Stimulated activated CD4-positive, alpha-beta T cell treated with anti-CD3 and anti-CD28 coated beads, Interleukin-1b, Interleukin-23, amount 100 ng/mL, for 24 hours (primary cell): ENCODE data around the gene IFNAR1.

Source experiments
- DNase-seq, 4 experiments: peaks; one replicate each; pipeline ENCODE4 v3.0.0-alpha.2; 2020; ENCODE audit warnings: low read depth in 4 of 4, low spot score in 1 of 4

Gene IFNAR1

DNA sequence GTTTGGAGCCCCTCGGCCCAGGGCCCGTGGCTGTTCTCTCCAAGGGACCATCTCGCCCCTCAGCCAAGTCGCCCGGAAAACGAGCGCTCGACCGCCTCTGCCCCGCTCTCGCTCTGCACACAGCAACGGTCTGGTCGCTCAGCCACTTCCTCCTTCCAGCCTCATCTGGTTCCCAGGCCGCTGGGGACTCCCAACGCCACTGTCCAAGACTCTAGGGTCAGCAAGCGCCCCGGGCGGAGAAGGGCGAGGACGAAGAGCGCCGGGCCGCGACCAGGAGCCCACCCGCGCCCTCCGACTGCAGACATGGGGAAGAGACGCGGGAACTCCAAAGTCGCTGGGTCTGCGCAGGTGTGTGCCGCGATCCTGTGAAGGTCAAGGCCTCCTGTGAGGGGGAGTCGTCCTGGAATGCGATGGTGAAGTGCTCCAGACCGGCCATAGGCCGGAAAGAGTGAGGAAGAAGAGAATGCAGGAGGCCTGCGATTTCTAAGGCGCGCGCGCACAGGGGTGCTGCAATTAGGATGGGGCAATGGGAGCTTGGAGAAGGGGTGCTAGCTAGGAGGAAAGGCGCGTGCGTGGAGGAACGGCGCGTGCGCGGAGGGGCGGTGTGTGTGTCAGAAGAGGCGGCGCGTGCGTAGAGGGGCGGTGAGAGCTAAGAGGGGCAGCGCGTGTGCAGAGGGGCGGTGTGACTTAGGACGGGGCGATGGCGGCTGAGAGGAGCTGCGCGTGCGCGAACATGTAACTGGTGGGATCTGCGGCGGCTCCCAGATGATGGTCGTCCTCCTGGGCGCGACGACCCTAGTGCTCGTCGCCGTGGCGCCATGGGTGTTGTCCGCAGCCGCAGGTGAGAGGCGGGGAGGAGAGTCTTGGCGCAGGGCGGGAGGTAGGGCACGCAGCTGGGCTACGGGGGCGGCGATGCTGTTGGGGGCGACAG lies at the start of gene IFNAR1:
Gene IFNAR1, plus strand, starts transcription at position 680 of the 931 bp plus-strand sequence. Its CDS starts 86 bp downstream, at position 766.
- peak; percentile 97 to 99 (median 98) for DNase-seq

DNA sequence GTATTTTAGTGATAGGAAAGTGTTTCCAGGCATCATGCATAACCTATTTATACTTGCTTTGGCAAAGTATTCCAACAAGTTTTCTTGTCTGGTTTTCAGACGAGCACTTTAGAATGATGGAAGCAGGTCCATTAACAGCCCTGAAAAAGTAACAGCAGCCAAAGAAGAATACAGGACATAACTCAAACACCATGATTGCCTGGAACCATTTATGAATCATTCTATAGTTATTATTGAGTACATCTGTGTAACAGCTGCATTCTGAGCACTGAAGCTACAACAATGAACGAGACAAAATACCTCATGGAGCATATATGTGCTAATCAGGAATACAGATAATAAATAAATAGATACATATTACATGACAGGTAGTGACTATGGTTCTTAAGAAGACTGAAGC lies 46.0 kb upstream of the IFNAR1 start:
- no peak for DNase-seq

DNA sequence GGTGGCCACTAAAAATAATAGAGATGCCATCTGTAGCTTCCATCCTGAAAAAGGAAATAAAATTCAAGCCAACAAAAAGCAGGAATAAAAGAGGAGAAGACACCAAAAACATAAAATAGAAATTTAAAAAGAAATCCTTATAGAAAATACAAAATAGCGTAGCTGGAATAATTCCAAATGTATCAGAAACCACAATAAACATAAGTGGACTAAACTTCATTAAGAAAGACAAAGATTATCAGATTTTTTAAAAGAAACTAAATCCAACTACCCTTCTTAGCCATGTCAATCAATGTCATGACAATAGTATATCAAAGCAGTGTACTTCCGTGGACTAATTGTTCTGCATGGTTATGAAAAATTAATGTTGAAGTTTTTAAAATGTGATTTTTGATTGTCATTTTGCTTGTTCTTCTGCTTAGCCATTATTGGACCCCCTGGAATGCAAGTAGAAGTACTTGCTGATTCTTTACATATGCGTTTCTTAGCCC lies 45.4 kb upstream of the IFNAR1 start:
- no peak for DNase-seq

DNA sequence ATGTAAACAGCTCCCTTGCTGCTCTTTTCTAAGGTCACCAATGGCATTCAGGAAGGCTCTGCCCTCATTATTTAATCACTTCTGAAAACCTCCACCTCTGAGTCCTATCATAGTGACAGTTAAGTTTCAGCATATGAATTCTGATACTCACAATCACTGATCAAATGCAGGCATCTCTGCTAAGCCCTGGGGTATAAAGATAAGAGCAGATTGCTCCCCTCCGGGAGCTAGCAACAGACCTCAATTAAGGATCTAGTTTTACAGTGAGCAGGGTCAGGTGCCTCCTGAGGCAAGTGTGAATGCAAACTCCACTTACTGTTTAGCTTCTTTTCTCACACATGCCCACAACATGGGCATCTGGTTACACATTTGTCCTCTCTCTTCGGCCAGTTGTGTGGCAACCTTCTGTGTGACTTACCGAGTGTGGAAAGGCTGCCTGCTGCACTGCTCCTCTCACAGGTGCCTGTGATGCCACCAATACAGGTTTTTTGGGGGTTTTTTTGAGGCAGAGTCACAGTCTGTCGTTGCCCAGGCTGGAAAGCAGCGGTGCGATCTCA lies 43.6 kb upstream of the IFNAR1 start:
- DNase-seq, result no peak

DNA sequence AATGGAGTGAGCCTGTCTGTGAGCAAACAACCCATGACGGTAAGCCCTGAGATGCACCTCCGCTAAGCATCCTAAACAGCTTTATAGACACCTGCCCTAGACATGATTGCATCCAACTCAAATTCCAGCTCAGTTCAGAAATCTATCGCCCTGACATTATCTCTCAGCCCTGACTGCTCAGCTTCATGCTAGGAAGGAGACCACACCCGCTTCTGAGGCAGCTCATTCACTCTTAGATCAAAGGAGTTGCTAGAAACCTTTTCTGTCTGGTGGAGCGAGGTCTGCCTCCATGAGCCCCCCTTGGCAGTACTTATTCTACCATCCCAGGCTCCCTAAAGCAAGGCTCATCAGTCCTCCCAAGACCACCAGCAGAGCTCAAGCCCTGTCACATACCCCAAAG lies 41.6 kb upstream of the IFNAR1 start:
- DNase-seq, result no peak

DNA sequence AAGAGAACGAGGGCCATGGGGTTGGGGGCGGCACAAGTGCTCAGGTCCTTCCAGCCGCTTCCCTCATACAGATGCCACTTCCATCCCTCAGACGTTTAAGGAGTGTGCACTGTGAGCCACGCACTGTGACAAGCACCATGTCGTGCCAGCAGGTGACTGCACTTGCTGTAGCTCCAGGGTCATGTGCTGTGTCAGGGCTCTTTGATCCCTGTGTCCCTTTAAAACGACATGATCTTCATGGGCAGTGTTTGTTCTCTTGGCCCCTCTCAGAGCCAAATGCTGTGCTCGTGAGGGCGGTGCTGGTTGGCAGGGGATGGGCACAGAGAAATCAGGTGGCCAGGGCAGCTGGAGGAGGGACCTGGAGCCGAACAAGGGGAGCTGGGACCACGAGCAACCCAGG lies 38.7 kb upstream of the IFNAR1 start:
- no peak for DNase-seq

DNA sequence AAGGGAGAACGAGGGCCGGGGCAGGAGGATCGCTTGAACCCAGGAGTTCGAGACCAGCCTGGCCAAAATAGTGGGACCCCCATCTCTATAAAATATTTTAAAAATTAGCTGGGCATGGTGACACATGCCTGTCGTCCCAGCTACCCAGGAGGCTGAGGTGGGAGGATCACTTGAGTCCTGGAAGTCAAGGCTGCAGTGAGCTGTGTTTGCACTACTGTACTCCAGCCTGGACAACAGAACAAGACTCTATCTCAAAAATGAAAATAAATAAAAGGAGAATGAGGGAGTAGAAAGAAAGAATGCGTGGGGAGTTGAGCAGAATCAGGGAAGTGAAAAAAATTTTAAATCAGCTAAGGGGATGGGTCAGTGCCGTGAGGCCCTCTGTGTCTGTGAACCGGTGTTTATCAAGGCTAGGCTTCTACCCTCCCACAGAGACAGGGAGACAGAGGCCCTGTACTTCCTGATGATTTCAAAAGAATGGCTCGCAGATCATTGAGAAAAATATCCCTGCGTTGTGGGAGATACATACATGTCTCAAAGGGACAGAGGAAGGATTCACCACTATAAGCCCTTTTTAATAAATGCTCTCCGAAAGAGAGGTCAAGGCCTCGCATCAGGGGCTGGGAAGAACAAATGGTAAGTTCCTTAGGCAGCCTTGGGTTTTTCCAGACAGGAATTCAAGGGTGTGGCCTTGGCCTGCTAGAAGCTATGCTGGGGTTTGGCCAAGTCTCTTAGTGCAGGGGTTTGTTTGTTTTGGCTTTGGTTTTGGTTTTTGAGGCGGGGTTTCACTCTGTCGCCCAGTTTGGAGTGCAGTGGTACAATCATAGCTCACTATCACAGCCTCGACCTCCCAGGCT lies 37.9 kb upstream of the IFNAR1 start:
- no peak for DNase-seq

DNA sequence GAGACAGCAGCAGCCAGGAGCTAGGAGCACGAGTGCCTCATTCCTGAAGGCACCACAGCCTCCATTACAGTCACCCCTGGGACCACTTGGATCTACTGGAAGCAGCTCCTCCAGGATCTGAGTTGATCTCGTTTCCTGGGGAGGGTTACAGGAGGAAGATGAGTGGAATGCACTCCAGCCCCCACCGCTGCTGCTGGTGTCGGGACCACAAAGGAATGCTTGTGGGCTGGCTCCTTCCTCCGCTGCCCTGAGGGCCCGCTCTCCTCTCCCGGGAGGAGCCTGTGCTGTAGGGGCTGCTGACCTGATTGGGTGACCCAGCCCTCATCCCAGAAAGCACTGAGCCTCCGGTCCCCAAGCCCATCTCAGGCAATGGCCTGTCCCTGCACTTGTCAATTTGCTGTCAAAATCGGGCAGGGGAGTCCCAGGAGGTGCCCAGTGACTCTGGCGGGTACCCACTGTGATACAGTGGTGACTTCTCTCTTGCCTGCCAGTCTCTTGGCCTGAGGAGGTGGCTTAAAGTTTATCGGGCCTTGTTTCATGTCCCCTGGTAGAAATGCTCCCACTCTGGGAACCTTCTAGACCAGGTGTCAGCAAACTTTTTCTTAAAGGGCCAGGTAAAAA lies 35.5 kb upstream of the IFNAR1 start:
- no peak for DNase-seq

DNA sequence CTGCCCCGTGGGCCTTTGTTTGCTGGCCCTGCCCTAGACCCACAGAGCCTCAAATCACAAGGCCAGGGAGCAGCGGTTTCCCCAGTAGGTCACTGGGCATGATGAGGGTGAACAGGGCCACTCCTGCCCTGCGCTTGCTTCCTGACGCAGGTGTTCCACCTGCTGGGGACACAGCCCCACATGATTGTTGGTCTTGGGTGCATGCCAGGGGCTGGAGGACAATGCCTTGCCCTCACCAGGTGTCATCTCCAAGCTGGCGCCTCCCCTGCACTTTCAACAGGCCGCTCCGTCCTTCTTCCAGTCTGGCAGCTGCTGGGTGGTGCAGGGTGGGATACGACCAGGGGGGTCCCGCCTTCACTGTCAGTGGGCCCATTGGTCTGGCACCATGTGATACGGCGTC lies 34.3 kb upstream of the IFNAR1 start:
- DNase-seq, result no peak

DNA sequence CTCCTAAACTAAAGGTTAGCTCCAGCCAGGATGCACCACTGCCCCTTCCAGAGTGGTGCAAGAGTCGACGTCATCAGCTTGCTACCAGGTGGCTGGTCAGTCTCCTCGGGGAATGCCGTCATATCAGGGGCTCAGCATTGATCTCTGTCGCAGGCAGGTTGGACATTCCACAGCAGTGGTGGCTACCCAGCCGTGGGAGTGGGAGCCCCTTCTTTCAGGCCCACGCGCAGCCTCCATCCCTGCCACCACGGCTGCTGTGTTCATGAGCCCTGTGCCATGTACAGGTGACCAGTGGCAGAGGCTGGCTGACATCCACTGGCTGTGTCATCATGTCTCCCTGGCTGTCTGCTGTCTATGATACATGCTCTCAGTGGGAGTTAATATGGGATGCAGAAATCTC lies 33.1 kb upstream of the IFNAR1 start:
- no peak for DNase-seq

DNA sequence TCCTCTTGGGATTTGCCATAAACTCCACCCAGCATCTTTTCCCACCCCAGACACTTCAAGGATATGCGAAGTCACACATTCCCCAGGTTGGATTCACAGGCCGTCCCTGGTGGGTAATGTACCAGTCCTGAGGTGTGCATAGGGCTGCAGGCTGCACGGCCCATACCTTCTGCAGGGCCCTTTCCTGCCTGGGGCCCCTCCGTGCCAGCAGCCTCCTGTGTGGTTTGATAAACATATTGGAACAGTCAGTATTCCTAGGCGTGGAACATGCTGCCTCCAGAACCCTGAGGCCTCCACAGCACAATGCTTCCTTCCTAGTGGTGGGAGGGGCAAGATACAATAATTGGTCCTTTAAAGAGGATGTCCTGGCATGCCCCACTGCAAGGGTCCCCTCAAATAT lies 32.0 kb upstream of the IFNAR1 start:
- no peak for DNase-seq

DNA sequence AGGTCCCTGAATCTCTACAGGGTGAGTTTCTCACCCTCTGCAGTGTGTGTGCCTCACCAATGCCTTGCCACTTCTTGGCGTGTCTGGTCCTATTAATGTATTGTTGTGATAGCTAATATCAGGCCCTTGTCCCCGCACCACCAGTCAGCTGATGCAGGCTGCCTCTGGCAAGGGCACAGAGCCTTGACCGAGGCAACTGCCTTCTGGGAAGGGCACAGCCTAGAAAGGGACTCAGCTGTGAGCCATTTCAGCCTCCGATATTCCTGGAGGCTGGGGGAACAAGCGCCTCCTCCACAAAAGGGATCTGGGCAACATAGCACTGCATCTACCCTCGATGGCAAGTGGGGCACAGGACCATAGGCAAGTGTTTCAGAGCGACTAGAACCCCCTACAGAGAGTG lies 31.6 kb upstream of the IFNAR1 start:
- no peak for DNase-seq

DNA sequence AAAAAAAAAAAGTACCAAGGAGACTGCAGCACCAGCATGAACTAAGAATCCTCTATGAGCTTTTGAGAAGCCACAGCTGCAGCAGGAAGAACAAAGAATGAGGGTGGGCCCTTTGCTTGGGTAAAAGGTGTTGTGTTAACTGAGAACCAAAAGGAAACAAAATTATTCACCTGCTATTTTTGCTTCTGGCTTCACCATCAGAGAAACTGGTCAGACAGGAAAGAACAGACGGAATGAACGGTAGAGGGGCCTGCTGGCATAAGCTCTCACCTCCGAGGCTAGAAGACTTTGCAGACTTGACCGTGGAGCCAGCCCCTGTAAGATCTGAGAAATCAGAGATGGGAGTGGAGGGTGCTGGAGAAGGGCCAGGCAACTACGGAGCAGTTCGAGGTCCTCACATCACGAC lies 31.0 kb upstream of the IFNAR1 start:
- DNase-seq, result no peak

DNA sequence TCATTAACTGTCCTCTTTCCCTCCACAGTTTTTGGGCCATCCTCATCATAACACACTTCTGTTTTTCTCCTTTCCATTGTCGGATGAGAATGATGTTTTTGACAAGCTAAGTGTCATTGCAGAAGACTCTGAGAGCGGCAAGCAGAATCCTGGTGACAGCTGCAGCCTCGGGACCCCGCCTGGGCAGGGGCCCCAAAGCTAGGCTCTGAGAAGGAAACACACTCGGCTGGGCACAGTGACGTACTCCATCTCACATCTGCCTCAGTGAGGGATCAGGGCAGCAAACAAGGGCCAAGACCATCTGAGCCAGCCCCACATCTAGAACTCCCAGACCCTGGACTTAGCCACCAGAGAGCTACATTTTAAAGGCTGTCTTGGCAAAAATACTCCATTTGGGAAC lies 28.6 kb upstream of the IFNAR1 start:
- no peak for DNase-seq

DNA sequence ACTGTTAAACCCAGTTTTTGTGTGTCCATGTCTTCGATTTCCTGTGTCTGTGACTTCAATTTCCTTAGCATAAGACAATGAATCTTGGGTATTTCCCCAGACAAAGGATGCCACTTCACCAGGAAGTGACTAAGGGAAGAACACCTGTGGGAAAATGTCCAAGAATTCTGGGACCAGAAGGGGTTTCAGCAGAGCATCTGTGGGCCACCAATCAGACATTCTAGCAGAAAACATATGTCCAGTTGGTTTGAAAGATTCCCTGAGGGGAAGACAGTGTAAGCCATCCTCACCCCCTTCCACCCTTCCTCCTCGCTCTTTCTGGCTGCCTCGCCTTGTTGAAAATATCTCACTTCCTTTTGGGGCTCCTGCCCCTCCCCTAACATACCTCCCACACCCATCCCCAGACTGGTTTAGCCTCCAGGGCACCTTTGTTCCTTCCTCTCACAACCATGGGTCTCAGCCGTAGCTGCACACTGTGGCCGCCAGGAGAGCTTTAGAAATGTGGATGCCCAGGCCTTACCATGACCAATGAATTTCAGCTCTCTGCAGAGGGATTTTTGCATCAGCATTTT lies 25.5 kb upstream of the IFNAR1 start:
- DNase-seq, result peak in 1 of 4 experiments; percentile 26

DNA sequence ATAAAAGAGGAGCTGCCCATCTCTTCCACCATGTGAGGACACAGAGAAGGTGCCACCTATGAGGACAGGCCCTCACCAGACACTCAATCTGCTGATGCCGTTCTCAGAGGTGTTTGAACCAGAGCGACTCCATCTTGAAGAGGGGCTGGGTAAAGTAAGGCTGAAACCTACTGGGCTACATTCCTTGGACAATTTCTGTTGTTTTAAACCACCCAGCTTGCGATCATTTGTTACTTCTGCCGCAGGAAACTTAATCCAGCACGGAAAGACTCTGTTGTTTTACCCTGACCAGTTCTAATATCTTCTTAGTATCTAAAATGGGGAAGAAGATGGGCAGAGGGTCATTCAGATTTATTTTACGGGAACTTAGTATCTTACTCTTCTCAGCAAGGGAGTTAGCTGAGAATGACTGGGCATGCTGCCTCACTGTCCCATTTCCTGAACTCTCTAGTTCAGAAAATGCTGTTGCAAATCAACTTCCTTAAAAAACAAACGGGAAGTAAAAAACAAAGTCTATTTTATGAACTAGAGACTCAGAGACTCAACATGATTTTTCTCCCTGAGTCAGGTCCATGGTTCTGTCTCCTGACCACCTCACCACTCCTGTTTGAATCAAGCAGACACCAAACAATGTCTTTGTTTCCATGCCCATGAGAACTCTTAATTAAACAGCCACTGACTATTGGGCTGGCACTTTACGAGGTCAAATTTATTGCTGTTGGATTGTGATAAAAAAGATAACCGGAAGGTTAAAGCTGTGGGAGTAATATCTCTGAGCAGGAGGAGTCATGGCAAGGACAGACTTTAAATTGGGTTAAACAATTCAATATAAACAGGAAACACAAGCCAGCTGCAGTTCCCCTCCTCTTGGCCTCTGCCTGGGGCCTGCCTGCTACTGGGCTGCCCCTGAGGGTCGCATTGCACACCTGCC lies 23.8 kb upstream of the IFNAR1 start:
- DNase-seq, result no peak

DNA sequence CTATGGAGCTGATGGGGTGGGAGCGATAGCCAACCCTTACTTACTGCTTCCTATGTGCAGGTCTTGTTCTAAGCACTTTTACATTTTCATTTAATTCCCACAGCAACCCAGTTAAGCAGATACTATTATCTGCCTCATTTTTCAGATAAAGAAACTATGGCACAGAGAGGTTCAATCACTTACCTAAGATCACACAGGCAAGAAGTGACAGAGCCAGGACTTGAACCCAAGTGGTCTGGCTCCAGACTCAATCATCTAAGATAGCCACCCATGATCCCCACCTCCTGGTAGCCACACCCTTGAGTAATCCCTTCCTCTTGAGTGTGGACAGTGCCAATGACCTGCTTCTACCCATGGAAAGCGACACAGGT lies 23.2 kb upstream of the IFNAR1 start:
- DNase-seq, result no peak

DNA sequence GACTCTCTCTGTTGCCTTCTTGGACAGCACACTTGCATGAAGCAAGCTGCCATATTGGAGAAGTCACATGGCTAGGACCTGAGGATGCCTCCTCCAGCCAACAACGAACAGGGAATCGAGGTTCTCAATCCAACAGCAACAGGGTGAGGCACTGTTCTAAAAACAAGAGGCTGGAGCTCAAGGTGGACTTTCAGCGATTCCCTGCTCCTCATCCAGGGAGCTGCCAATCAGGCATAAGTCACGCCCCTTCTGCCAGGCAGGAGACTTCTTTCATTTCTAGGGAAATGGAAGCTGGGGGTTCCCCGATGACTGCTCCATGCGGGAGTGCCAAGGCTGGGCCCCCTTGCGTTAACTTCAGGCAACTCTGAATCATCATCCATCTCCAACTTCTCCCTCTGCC lies 22.7 kb upstream of the IFNAR1 start:
- DNase-seq, result no peak

DNA sequence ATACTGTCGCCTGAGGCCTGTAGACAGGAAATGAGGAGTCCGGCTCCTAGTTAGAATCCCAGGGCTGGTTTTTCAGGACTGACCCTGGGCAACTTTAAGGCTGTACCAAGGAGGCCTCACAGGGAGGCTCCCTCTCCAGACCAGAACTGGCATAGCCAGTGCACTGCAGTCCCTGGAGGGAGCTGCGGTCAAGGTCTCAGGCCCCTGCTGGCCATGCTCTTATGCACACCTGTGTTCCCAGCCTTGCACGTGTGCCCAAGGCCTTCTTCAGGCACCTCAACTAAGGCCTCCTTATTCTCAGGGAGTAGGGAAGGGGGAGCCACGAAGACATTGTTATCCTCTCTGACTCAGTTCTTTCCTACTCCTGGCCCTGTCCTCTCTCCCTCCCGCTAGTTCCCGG lies 22.0 kb upstream of the IFNAR1 start:
- DNase-seq, result no peak

DNA sequence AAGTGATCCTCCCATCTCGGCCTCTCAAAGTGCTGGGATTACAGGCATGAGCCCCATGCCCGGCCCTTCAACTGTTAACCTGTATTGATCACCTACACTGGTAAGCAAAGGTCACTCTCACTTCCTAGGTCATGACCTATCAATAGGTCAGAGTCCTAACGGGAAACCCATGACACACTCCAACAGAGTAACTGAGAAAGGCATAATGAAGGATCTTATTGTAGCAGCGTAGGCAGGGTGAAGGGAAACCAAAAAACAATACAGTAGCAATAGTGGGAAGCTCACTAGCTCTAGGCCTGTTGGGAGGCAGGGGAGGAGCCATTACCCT lies 19.5 kb upstream of the IFNAR1 start:
- DNase-seq, result no peak
